Loucy (cell line): ENCODE measurements around the gene MGAT5.

Source experiments
- H2AFZ ChIP-seq: fragments of 200-600 bp; sonication (generic); 2 replicates; pipeline ENCODE4 v1.6.0; 2016; ENCODE audit warnings: antibody characterized with exemption, mild to moderate bottlenecking, low read length, moderate library complexity
- H3F3A ChIP-seq: fragments of 200-600 bp; 2 replicates; pipeline ENCODE4 v1.6.0; 2016; ENCODE audit warnings: antibody characterized with exemption, low read depth, mild to moderate bottlenecking
- H3K27me3 ChIP-seq: fragments of 200-600 bp; sonication (generic); 2 replicates; pipeline ENCODE4 v1.6.1; 2014; ENCODE audit warnings: low read length, mild to moderate bottlenecking; ENCODE audit not compliant: insufficient read depth, poor library complexity, severe bottlenecking
- H3K36me3 ChIP-seq: fragments of 200-600 bp; sonication (generic); 2 replicates; pipeline ENCODE4 v1.6.1; 2016; ENCODE audit warnings: low read length; ENCODE audit not compliant: insufficient read depth
- H3K4me1 ChIP-seq: fragments of 200-600 bp; sonication (generic); 2 replicates; pipeline ENCODE4 v1.5.1; 2014; ENCODE audit warnings: low read length, mild to moderate bottlenecking; ENCODE audit not compliant: insufficient read depth, poor library complexity, severe bottlenecking
- H3K4me2 ChIP-seq: fragments of 200-600 bp; sonication (generic); 2 replicates; pipeline ENCODE4 v1.6.0; 2014; ENCODE audit warnings: antibody characterized with exemption, low read length, low read depth, mild to moderate bottlenecking; ENCODE audit not compliant: poor library complexity, severe bottlenecking
- H3K4me3 ChIP-seq: fragments of 200-600 bp; sonication (generic); 2 replicates; pipeline ENCODE4 v1.5.1; 2014; ENCODE audit warnings: low read length, mild to moderate bottlenecking, mixed read lengths; ENCODE audit not compliant: poor library complexity, severe bottlenecking
- H3K79me2 ChIP-seq: fragments of 200-600 bp; sonication (generic); 2 replicates; pipeline ENCODE4 v1.6.1; 2014; ENCODE audit warnings: low read length; ENCODE audit not compliant: insufficient read depth
- H3K9ac ChIP-seq: fragments of 200-600 bp; sonication (generic); 2 replicates; pipeline ENCODE4 v1.6.0; 2014; ENCODE audit warnings: mild to moderate bottlenecking, low read depth, low read length, moderate library complexity; ENCODE audit not compliant: poor library complexity, severe bottlenecking
- H3K9me2 ChIP-seq: fragments of 200-600 bp; sonication (generic); replicated peaks from 2 replicates; pipeline ENCODE4 v1.6.1; 2016; ENCODE audit warnings: low read depth, low read length, mixed read lengths
- H3K9me3 ChIP-seq: fragments of 200-600 bp; sonication (generic); 2 replicates; pipeline ENCODE4 v1.6.1; 2014; ENCODE audit warnings: mild to moderate bottlenecking, antibody characterized with exemption, low read length, low read depth; ENCODE audit not compliant: insufficient read depth
- H4K20me1 ChIP-seq: fragments of 200-600 bp; sonication (generic); 2 replicates; pipeline ENCODE4 v1.6.0; 2014; ENCODE audit warnings: antibody characterized with exemption, low read length, mild to moderate bottlenecking; ENCODE audit not compliant: insufficient read depth, poor library complexity, severe bottlenecking
- EZH2phosphoT487 ChIP-seq: fragments of 200-600 bp; IDR thresholded peaks from 2 replicates; pipeline ENCODE4 v1.6.1; 2018; ENCODE audit warnings: antibody characterized with exemption, mild to moderate bottlenecking, moderate library complexity, borderline replicate concordance
- TF ChIP-seq, protein P1 (sequence below): fragments of 200-600 bp; sonication (generic); conservative IDR thresholded peaks from 2 replicates; pipeline ENCODE4 v1.5.1; 2014; ENCODE audit warnings: mild to moderate bottlenecking, antibody characterized with exemption, low read length

MGAT5 gene

DNA sequence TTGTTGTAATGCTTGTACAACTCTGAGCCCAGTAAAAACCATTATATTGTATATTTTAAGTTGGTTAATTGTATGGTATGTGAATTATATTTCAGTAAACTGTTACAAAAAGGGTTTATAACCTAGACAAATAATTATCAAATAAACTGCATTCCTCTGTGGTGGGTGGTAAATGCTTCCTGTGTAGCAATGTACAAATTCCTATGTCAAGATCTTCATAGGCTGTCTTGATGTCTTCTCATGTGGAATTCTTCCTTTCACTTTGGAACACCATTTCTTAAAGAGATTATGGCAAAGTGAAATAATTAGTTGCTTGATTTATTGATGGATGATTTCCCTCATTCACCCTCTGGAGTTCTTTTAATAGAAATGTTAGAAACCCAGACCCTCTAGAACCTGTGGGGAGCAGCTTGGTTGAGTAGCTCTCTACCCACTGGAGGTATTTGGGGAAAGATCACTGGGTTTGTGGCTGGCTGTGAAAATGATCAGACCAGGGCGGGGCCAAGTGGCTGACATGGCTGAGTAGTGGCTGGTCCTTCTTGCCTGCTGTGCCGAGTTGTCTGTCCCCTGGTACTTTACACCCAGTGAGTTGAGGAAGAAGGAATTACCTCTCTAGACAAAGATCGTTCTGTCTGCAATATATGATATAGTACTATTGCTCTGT, 22.4 kb upstream of the MGAT5 start:
- Histone ChIP-seq H3F3A (peaks cover 20% of the 10 kb centered on the region), H3K9me2 (no peaks in the 10 kb centered on the region), H3K36me3 (no peaks in the 10 kb centered on the region), H3K79me2 (peaks cover 75% of the 10 kb centered on the region), H2AFZ (no peak overlapping the region), H3K9me3 (peaks cover 6% of the 10 kb centered on the region; the same call in 1 of the 2 replicates), H3K4me3 (peak overlapping the region; percentile 52), H3K27me3 (no peaks in the 10 kb centered on the region), H3K4me1 (peaks cover 55% of the 10 kb centered on the region), H3K9ac (no peak overlapping the region), H3K4me2 (peak overlapping the region; percentile 78), H4K20me1 (peaks cover 19% of the 10 kb centered on the region)
- TF ChIP-seq, protein P1, sequence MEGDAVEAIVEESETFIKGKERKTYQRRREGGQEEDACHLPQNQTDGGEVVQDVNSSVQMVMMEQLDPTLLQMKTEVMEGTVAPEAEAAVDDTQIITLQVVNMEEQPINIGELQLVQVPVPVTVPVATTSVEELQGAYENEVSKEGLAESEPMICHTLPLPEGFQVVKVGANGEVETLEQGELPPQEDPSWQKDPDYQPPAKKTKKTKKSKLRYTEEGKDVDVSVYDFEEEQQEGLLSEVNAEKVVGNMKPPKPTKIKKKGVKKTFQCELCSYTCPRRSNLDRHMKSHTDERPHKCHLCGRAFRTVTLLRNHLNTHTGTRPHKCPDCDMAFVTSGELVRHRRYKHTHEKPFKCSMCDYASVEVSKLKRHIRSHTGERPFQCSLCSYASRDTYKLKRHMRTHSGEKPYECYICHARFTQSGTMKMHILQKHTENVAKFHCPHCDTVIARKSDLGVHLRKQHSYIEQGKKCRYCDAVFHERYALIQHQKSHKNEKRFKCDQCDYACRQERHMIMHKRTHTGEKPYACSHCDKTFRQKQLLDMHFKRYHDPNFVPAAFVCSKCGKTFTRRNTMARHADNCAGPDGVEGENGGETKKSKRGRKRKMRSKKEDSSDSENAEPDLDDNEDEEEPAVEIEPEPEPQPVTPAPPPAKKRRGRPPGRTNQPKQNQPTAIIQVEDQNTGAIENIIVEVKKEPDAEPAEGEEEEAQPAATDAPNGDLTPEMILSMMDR: no peak
- TF ChIP-seq EZH2phosphoT487: no peak

DNA sequence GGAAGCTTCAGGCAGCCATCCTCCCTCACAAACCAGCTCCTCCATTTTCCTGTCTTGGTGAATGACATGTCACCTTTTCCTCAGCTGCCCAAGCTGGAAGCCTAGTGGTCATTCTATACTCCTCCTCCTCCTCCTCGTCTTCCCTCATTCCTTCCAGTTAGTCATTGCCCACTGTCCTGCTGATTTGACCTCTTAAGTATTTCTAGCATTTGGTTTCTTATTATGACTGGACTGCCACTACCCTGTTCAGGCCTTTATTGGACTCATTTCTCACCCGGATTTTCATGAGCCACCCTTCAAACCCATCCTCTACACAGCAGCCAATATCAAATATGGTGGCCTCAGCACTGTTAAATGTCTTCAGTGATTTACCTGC, 21.9 kb upstream of the MGAT5 start:
- H3K4me2 ChIP-seq: peak overlapping the region; percentile 78
- no peak overlapping the region for H3K9ac ChIP-seq
- H3K36me3 ChIP-seq: no peaks in the 10 kb centered on the region
- H3K79me2 ChIP-seq: peaks cover 75% of the 10 kb centered on the region
- peaks cover 6% of the 10 kb centered on the region; the same call in 1 of the 2 replicates for H3K9me3 ChIP-seq
- H3K4me1 ChIP-seq: peaks cover 61% of the 10 kb centered on the region
- peak overlapping the region; percentile 52 for H3K4me3 ChIP-seq
- no peak for TF ChIP-seq EZH2phosphoT487
- TF ChIP-seq, protein P1: no peak
- no peaks in the 10 kb centered on the region for H3K27me3 ChIP-seq
- H3K9me2 ChIP-seq: no peaks in the 10 kb centered on the region
- peaks cover 20% of the 10 kb centered on the region for H3F3A ChIP-seq
- H2AFZ ChIP-seq: no peak overlapping the region
- H4K20me1 ChIP-seq: peaks cover 19% of the 10 kb centered on the region

DNA sequence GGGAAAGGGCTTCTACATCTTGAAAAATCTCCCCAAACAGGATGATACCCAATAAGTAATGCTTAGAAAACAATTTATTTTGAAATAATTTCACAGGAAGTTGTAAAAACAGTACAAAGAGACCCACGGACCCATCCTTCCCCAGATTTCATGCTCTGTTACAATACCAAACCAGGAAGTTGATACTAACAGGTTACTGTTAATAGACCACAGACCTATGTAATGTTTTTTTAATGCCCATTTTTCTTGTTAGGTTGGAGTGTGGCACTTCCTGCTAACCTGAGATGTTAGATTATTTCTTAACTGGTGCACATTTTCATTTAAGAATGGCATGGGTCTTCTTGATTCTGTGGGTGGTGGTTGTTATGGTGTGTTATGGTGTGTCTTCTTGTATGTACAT, 21.4 kb upstream of the MGAT5 start:
- no peak overlapping the region for H2AFZ ChIP-seq
- no peaks in the 10 kb centered on the region for H3K9me2 ChIP-seq
- H3K36me3 ChIP-seq: no peaks in the 10 kb centered on the region
- H3K4me2 ChIP-seq: peak overlapping the region; percentile 78
- peaks cover 6% of the 10 kb centered on the region; the same call in 1 of the 2 replicates for H3K9me3 ChIP-seq
- H4K20me1 ChIP-seq: peaks cover 19% of the 10 kb centered on the region
- peak overlapping the region; percentile 52 for H3K4me3 ChIP-seq
- peaks cover 74% of the 10 kb centered on the region for H3K79me2 ChIP-seq
- TF ChIP-seq, protein P1: no peak
- peak; percentile 73 for TF ChIP-seq EZH2phosphoT487
- H3K4me1 ChIP-seq: peaks cover 64% of the 10 kb centered on the region
- H3K27me3 ChIP-seq: no peaks in the 10 kb centered on the region
- H3F3A ChIP-seq: peaks cover 20% of the 10 kb centered on the region
- no peak overlapping the region for H3K9ac ChIP-seq
